Measurements from ENCODE around the gene ZNF568. TPM values are rescaled to one million over a fixed set of nuclear protein-coding genes. Genes with fewer than 3 reads are reported as not detected.

ZNF568 gene
- 1 to 10 TPM; 5.7 to 7.7 (median 6.7) TPM for total RNA-seq

DNA sequence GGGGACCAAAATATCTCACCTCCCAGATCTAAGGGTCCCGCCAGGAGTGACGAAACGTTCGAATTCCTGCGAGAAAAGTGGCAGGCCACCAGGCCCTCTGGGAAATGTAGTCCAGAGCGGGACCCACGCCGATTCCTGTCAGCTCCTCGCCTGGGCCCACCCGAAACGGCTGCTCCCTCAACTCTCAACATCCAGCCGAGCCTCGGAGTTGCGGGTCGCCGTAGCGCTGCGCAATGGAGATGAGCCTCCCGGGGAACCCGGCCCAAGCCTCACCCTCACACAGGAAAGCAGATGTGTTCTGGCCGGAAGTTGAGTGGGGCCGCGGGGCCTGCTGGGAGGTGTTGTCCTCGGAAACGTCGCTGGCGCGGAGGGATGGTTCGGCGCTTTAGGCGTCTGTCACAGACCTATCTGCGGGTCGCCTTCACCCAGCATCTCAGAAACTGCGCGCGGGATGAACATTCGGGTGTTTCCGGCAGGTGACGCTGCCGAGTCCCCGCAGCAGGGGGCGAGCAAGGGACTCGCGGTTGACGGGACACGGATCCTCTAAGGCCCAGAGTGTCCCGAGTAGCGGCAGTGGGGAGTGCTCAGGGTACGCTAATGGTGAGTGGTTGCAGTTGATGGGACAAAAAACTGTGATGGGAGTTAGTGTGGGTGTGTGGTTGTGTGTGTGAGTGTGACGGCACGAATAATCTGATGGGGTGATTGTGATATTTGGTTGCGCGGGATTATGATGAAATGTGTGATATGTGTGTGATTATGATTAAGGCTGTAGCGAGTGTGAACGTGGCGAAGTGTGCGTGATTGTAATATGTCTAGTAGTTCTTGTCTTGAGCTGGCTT is at the start of gene ZNF568, which contains the start of gene ZNF829:
ZNF568 (plus strand) TSS at position 341 of the 839 bp plus-strand sequence. CDS start 6,439 bp downstream, outside the sequence.
ZNF829 (minus strand) TSS at position 300 of the 839 bp plus-strand sequence. CDS start 1,124 bp downstream, outside the sequence.
- Mint-ChIP-seq H3K27me3 (ENCODE audit: low read depth) (no peaks in the 10 kb centered on the region), H3K36me3 (ENCODE audit: insufficient read depth) (peaks cover 58% of the 10 kb centered on the region), H3K4me3 (peak within 1 kb of the TSS; percentile 87), H3K4me1 (ENCODE audit: low read depth) (peaks cover 32% of the 10 kb centered on the region), H3K9me3 (peaks cover 27% of the 10 kb centered on the region)
- ATAC-seq, result peak; percentile 97 to 98
- peak; percentile 83 for DNase-seq

DNA sequence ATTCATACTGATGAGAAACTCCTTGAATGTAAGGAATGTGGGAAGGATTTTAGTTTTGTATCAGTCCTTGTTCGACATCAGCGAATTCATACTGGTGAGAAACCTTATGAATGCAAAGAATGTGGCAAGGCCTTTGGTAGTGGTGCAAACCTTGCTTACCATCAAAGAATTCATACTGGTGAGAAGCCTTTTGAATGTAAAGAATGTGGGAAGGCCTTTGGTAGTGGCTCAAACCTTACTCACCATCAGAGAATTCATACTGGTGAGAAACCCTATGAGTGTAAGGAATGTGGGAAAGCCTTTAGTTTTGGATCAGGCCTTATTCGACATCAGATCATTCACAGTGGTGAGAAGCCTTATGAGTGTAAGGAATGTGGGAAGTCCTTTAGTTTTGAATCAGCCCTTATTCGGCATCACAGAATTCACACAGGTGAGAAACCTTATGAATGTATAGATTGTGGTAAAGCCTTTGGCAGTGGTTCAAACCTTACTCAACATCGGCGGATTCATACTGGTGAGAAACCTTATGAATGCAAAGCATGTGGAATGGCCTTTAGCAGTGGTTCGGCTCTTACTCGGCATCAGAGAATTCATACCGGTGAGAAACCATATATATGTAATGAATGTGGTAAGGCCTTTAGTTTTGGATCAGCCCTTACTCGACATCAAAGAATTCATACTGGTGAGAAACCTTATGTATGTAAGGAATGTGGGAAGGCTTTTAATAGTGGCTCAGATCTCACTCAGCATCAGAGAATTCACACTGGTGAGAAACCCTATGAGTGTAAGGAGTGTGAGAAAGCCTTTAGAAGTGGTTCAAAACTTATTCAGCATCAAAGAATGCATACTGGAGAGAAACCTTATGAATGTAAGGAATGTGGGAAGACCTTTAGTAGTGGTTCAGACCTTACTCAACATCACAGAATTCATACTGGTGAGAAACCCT is 38.9 kb upstream of the ZNF568 start:
- H3K9me3 Mint-ChIP-seq, result peaks cover 47% of the 10 kb centered on the region
- H3K36me3 Mint-ChIP-seq (ENCODE audit: insufficient read depth), result peaks cover 54% of the 10 kb centered on the region
- no peaks in the 10 kb centered on the region for H3K4me1 Mint-ChIP-seq (ENCODE audit: low read depth)
- H3K27me3 Mint-ChIP-seq (ENCODE audit: low read depth), result no peaks in the 10 kb centered on the region
- ATAC-seq, result no peak
- H3K4me3 Mint-ChIP-seq, result no peak overlapping the region
- DNase-seq, result no peak

DNA sequence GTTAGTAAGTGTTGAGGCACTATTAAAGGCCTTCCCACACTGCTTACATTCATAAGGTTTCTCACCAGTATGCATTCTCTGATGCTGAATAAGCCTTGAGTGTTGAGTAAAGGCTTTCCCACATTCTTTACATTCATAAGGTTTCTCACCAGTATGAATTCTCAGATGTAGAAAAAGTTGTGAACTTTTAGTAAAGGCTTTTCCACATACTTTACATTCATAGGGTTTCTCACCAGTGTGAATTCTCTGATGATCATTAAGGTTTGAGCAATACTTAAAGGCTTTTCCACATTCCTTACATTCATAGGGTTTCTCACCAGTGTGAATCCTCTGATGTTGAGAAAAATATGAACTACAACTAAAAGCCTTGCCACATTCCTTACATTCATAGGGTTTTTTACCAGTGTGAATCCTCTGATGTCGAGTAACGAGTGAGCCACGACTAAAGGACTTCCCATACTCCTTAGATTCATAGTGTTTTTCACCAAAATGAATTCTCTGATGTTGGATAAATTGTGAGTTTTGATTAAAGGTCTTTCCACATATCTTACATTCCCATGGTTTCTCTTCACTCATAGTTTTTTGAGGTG is 24.3 kb upstream of the ZNF568 start:
- Mint-ChIP-seq H3K27me3 (ENCODE audit: low read depth) (no peaks in the 10 kb centered on the region), H3K4me3 (no peak overlapping the region), H3K9me3 (peaks cover 64% of the 10 kb centered on the region), H3K36me3 (ENCODE audit: insufficient read depth) (peaks cover 64% of the 10 kb centered on the region), H3K4me1 (ENCODE audit: low read depth) (no peaks in the 10 kb centered on the region)
- ATAC-seq (no peak), DNase-seq (no peak)

DNA sequence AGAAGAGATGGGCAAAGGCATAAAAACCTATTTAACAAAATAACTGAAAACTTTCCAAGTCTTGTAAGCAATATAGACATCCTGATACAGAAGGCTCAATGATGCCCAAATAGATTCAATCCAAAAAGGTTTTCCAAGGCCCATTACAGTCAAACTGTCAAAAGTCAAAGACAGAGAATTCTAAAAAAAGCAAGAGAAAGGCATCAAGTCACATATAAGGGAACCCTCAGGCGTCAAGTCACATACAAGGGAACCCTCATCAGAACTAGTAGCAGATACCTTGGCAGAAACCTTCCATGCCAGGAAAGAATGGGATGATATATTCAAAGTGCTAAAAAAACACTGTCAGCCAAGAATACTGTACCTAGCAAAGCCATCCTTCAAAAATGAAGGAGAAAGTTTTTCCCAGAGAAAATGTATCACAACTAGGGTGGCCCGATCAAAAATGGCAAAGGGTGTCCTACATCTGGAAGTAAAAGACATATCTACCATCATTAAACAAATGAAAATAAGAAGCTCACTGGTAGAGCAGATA is 21.2 kb upstream of the ZNF568 start:
- H3K4me1 Mint-ChIP-seq (ENCODE audit: low read depth), result no peaks in the 10 kb centered on the region
- H3K9me3 Mint-ChIP-seq, result peaks cover 73% of the 10 kb centered on the region
- ATAC-seq (no peak), DNase-seq (no peak)
- peaks cover 76% of the 10 kb centered on the region for H3K36me3 Mint-ChIP-seq (ENCODE audit: insufficient read depth)
- no peaks in the 10 kb centered on the region for H3K27me3 Mint-ChIP-seq (ENCODE audit: low read depth)
- no peak overlapping the region for H3K4me3 Mint-ChIP-seq

DNA sequence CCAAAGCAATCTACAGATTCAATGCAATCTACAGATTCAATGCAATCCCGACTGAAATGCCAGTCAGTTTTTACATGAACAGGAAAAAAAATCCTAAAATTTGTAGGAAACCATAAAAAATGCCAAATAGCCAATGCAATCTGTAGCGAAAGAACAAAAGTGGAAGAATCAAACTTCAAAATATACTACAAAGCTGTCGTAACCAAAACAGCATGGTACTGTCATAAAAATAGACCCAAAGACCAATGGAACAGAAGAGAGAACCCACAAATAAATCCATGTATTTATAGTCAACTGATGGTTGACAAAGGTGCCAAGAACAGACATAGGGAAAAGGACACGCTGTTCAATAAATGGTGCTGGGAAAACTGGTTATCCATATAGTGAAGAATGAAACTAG is 17.7 kb upstream of the ZNF568 start:
- Mint-ChIP-seq H3K27me3 (ENCODE audit: low read depth) (no peaks in the 10 kb centered on the region), H3K9me3 (peaks cover 63% of the 10 kb centered on the region), H3K4me3 (no peak overlapping the region), H3K4me1 (ENCODE audit: low read depth) (no peaks in the 10 kb centered on the region), H3K36me3 (ENCODE audit: insufficient read depth) (peaks cover 82% of the 10 kb centered on the region)
- DNase-seq (no peak), ATAC-seq (no peak)

DNA sequence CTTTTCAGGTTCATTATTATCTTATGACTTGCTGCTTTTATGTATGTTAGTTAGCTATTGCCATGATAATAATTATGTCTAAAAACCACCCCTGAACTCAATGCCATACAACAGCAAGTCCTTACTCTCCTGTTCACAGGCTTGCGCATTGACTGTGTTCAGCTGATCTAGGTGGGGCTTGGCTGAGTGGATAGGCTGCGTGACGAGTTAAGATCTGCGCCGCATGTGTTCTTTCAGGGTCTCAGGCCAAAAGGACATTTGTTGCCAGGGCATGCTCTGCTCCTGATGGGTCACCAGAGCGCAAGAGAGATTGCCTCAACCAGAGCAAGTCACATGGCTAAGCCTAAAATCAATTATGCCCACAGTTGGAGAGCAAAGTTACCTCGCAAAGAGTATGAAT is 859 bp downstream of the ZNF568 start:
- Mint-ChIP-seq H3K4me1 (ENCODE audit: low read depth) (peaks cover 32% of the 10 kb centered on the region), H3K27me3 (ENCODE audit: low read depth) (no peaks in the 10 kb centered on the region), H3K9me3 (peaks cover 26% of the 10 kb centered on the region), H3K4me3 (peak overlapping the region; percentile 87), H3K36me3 (ENCODE audit: insufficient read depth) (peaks cover 61% of the 10 kb centered on the region)
- no peak for ATAC-seq
- DNase-seq, result no peak

DNA sequence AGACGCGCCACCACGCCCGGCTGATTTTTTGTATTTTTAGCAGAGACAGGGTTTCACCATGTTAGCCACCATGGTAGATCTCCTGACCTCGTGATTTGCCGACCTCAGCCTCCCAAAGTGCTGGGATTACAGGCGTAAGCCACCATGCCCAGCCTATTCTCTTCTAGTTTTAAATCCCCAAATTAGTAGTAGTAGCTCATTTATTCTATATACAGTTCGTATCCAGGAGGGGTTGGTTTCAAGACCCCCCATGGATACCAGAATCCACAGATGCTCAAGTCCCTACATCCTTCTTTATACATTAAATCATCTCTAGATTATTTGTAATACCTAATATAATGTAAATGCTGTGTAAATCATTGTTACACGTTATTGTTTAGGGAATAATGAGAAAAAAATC is 2.0 kb downstream of the ZNF568 start:
- H3K4me3 Mint-ChIP-seq, result peak overlapping the region; percentile 87
- H3K27me3 Mint-ChIP-seq (ENCODE audit: low read depth), result no peaks in the 10 kb centered on the region
- peaks cover 32% of the 10 kb centered on the region for H3K4me1 Mint-ChIP-seq (ENCODE audit: low read depth)
- peaks cover 64% of the 10 kb centered on the region for H3K36me3 Mint-ChIP-seq (ENCODE audit: insufficient read depth)
- no peak for DNase-seq
- peaks cover 30% of the 10 kb centered on the region for H3K9me3 Mint-ChIP-seq
- no peak for ATAC-seq

DNA sequence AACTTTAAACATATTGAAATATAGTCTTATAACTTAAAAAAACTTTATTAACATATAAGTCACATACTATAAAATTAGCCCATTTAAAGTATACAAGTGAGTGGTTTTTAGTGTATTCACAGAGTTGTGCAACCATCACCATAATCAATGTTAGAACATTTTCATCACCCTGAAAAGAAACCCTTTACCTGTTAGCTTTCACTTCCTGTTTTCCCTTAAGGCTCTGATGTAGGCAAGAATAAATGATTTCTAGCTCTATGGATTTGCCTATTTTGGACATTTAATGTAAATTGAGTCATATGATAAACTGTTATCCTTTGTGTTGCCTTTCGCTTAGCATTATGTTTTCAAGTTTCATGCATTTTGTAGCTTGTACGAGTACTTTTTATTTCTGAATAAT is 15.6 kb downstream of the ZNF568 start:
- no peak for ATAC-seq
- peaks cover 61% of the 10 kb centered on the region for H3K36me3 Mint-ChIP-seq (ENCODE audit: insufficient read depth)

DNA sequence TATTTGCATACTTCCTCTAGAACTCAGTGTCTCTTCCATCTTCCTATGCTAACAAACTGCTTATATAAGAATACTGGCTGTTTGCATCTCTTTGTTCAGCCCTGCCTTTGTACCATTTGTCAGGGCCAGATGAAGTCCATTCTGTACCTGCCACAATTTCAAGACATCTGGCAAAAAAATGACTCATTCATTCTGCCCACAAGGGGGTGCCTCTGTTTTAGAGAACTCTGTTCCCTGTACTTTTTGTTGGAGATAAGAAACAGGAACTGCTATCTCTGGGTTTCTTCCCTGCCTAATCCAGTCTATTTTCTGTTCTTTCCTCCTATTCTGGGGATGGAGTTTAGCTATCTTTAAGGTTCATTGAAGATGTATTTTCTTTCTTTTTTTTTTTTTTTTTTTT is 23.0 kb downstream of the ZNF568 start:
- H3K4me3 Mint-ChIP-seq, result no peak overlapping the region
- peaks cover 53% of the 10 kb centered on the region for H3K9me3 Mint-ChIP-seq
- H3K36me3 Mint-ChIP-seq (ENCODE audit: insufficient read depth), result peaks cover 79% of the 10 kb centered on the region
- no peaks in the 10 kb centered on the region for H3K4me1 Mint-ChIP-seq (ENCODE audit: low read depth)
- no peaks in the 10 kb centered on the region for H3K27me3 Mint-ChIP-seq (ENCODE audit: low read depth)
- ATAC-seq (no peak), DNase-seq (no peak)

More for the DNA sequence above, 15.6 kb downstream of the ZNF568 start:
- Mint-ChIP-seq H3K4me1 (ENCODE audit: low read depth) (no peaks in the 10 kb centered on the region), H3K9me3 (peaks cover 30% of the 10 kb centered on the region), H3K27me3 (ENCODE audit: low read depth) (no peaks in the 10 kb centered on the region), H3K4me3 (no peak overlapping the region)
- DNase-seq, result no peak

DNA sequence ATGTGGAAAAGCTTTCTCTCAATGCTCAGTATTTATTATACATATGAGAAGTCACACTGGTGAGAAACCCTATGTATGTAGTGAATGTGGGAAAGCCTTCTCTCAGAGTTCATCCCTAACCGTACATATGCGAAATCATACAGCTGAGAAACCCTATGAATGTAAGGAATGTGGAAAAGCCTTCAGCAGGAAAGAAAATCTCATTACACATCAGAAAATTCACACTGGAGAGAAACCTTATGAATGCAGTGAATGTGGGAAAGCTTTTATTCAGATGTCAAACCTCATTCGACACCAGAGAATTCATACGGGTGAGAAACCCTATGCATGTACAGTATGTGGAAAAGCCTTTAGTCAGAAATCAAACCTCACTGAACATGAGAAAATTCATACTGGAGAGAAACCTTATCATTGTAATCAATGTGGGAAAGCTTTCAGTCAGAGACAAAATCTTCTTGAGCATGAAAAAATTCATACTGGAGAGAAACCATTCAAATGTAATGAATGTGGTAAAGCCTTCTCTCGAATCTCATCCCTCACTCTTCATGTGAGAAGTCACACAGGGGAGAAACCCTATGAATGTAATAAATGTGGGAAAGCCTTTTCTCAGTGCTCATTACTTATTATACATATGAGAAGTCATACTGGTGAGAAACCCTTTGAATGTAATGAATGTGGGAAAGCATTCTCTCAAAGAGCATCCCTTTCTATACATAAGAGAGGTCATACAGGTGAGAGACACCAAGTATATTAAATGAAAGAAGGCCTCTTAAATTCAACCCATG is 34.4 kb downstream of the ZNF568 start:
- Mint-ChIP-seq H3K4me1 (ENCODE audit: low read depth) (no peaks in the 10 kb centered on the region), H3K27me3 (ENCODE audit: low read depth) (no peaks in the 10 kb centered on the region), H3K36me3 (ENCODE audit: insufficient read depth) (peaks cover 43% of the 10 kb centered on the region), H3K4me3 (no peak overlapping the region), H3K9me3 (peaks cover 45% of the 10 kb centered on the region)
- no peak for DNase-seq
- ATAC-seq, result no peak

DNA sequence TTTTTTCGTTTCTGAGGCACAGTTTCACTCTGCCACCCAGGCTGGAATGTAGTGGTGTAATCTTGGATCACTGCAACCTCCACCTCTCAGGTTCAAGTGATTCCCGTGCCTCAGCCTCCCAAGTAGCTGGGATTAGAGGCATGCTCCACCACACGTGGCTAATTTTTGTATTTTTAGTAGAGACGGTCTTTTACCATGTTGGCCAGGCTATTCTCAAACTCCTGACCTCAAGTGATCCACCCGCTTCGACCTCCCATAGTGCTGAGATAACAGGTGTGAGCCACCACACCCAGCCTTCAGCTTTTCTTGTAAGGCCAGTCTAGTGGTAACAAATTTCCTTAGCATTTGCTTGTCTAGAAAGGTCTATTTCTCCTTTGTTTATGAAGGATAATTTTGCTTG is 46.2 kb downstream of the ZNF568 start:
- DNase-seq (no peak), ATAC-seq (no peak)
- Mint-ChIP-seq H3K4me3 (no peak overlapping the region), H3K9me3 (peaks cover 38% of the 10 kb centered on the region), H3K36me3 (ENCODE audit: insufficient read depth) (peaks cover 10% of the 10 kb centered on the region), H3K4me1 (ENCODE audit: low read depth) (no peaks in the 10 kb centered on the region), H3K27me3 (ENCODE audit: low read depth) (no peaks in the 10 kb centered on the region)

DNA sequence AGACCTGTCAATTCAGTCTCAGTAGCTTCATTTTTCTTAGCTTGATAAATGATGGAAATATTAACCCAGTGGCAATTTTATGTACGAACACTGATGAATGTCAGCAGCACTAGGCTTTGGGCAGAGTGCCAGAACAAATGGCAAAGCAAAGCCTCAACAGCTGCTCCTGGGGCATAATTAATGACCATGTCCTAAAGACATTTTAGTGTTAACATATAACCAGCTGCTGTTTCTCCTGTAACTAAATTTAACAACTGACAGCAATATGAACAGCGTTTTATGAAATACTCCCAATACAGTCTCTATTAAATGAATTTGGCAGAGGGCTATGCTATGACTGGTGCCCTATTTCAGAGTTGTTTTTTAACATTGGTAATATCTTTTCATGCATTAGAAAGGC is 47.1 kb downstream of the ZNF568 start:
- peaks cover 10% of the 10 kb centered on the region for H3K36me3 Mint-ChIP-seq (ENCODE audit: insufficient read depth)
- H3K4me3 Mint-ChIP-seq, result no peak overlapping the region
- no peaks in the 10 kb centered on the region for H3K4me1 Mint-ChIP-seq (ENCODE audit: low read depth)
- no peak for ATAC-seq
- no peaks in the 10 kb centered on the region for H3K27me3 Mint-ChIP-seq (ENCODE audit: low read depth)
- peaks cover 31% of the 10 kb centered on the region for H3K9me3 Mint-ChIP-seq
- no peak for DNase-seq

DNA sequence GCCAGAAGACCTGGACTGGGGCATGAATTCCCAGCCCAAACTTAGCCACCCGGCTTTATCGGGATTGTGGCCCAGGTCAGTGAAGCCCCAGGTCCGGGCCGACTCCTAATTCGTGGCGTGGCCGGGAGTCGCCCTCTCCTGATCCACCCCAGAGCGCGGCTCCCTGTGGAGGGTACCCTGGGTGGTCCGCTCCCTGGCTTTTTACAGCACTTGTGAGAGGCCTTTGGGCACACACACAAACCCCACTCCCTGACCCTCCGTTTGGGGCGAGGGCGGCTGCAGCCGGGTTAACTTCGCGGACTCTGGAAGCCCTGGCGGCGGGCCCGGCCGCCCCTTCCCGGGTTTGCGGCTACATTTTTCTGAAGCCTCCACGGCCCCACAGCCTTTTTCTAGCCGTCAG is 56.4 kb downstream of the ZNF568 start:
- H3K4me3 Mint-ChIP-seq, result peak overlapping the region; percentile 98
- H3K4me1 Mint-ChIP-seq (ENCODE audit: low read depth), result peaks cover 16% of the 10 kb centered on the region
- DNase-seq, result no peak
- H3K36me3 Mint-ChIP-seq (ENCODE audit: insufficient read depth), result peaks cover 13% of the 10 kb centered on the region
- no peaks in the 10 kb centered on the region for H3K9me3 Mint-ChIP-seq
- H3K27me3 Mint-ChIP-seq (ENCODE audit: low read depth), result no peaks in the 10 kb centered on the region
- ATAC-seq, result peak; percentile 11 to 14
